ENCODE results near the gene DNAJB14.

DNAJB14 gene

DNA sequence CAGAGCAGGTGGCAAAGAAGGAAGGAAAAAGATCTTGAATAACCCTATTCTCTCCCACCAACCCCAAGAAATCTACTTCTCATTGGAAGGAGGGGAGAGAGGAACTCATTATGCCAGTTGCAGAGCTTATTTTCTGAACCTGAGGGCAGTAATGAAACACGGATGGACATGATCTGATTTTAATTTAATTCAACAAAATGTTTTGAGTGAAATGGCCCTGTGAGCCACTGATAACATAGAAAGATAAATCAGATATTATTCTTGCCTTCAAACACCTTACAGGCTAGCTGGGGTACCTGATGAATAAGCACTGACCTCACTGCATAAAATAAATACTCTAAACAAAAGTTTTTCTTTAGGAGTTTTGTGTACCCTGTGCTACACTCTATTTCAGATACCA lies 99.5 kb downstream of the DNAJB14 start:
- no peaks in the 10 kb centered on the region for H3K9me3 Mint-ChIP-seq
- H3K36me3 Mint-ChIP-seq (ENCODE audit: low read depth), result peaks cover 39% of the 10 kb centered on the region
- H3K4me1 Mint-ChIP-seq (ENCODE audit: low read depth), result peaks cover 55% of the 10 kb centered on the region
- DNase-seq (ENCODE audit: low spot score), result no peak
- H3K4me3 Mint-ChIP-seq, result peak overlapping the region; percentile 40
- peak overlapping the region; percentile 94 for H3K27ac Mint-ChIP-seq
- no peaks in the 10 kb centered on the region for H3K27me3 Mint-ChIP-seq (ENCODE audit: low read depth)

Data from T-helper 2 cell treated with Interferon-gamma antibody and Interleukin-4, amounts not matched to agents 5 μg/mL and 100 μg/mL, for 36 hours (primary cell).